Calu3 (cell line): ENCODE results near the gene LCK. TPM values are rescaled to one million over a fixed set of nuclear protein-coding genes. Genes with fewer than 3 reads are reported as not detected.

Experiments used
- BruUV-seq: library from RNA; stranded (reverse); fragments of 400-500 nt; replicated peaks from 2 replicates; lab custom pipeline; 2021; lab: Mats Ljungman, UMichigan
- CTCF ChIA-PET: fragments of 300-600 bp; sonication (Branson Sonifier 250); formaldehyde crosslinking; loops from one replicate; lab custom pipeline; 2022; ENCODE audit warnings: antibody characterized with exemption; lab: Charles Lee
- DNase-seq: peaks from one replicate; pipeline ENCODE4 v3.0.0; 2022
- H3K27ac Mint-ChIP-seq: one replicate; pipeline ENCODE4 v1.8.0; 2022; ENCODE audit warnings: mixed read lengths; ENCODE audit not compliant: unreplicated experiment
- H3K27me3 Mint-ChIP-seq: one replicate; pipeline ENCODE4 v1.8.0; 2022; ENCODE audit warnings: mixed read lengths; ENCODE audit not compliant: unreplicated experiment
- H3K36me3 Mint-ChIP-seq: one replicate; pipeline ENCODE4 v1.8.0; 2022; ENCODE audit warnings: mild to moderate bottlenecking, moderate library complexity, mixed read lengths; ENCODE audit not compliant: insufficient read depth, unreplicated experiment
- H3K4me1 Mint-ChIP-seq: one replicate; pipeline ENCODE4 v1.8.0; 2022; ENCODE audit warnings: mild to moderate bottlenecking, low read depth, mixed read lengths; ENCODE audit not compliant: unreplicated experiment
- H3K4me3 Mint-ChIP-seq: one replicate; pipeline ENCODE4 v1.8.0; 2022; ENCODE audit warnings: mild to moderate bottlenecking, low read depth, moderate library complexity, mixed read lengths; ENCODE audit not compliant: unreplicated experiment
- H3K9me3 Mint-ChIP-seq: one replicate; pipeline ENCODE4 v1.8.0; 2022; ENCODE audit warnings: low read depth, mixed read lengths; ENCODE audit not compliant: unreplicated experiment
- intact Hi-C: fragments of 100-400 bp; cut with micrococcal nuclease; formaldehyde crosslinking; loops from one replicate; pipeline ENCODE4 v1.10.0; 2022; ENCODE audit not compliant: unreplicated experiment
- total RNA-seq: library from RNA; stranded (reverse); gene quantifications from 2 replicates; pipeline ENCODE4 v1.2.3, GENCODE V29; 2022
- TF ChIP-seq, protein P1 (sequence below): fragments of 200-600 bp; IDR thresholded peaks from one replicate; pipeline ENCODE4 v1.8.0; 2022; ENCODE audit warnings: antibody characterized with exemption; ENCODE audit not compliant: unreplicated experiment

The LCK gene
- total RNA-seq, 1 experiment from 2014 or later: 0.66 TPM

- CTCF ChIA-PET: interaction anchor here (0.6 to 1.9 kb wide), 16 partner anchors 10 to 686 kb away, joined by 3 to 15 read pairs (median 6); partner anchors contain the start of genes LCK, MARCKSL1 and TXLNA
- no TSS peak for BruUV-seq
- Mint-ChIP-seq H3K36me3 (peaks cover 56% of the 10 kb centered on the region), H3K27ac (peak overlapping the region; percentile 80), H3K4me1 (peaks cover 22% of the 10 kb centered on the region), H3K4me3 (peak overlapping the region; percentile 54), H3K27me3 (no peaks in the 10 kb centered on the region), H3K9me3 (no peaks in the 10 kb centered on the region)
- TF ChIP-seq, protein P1, sequence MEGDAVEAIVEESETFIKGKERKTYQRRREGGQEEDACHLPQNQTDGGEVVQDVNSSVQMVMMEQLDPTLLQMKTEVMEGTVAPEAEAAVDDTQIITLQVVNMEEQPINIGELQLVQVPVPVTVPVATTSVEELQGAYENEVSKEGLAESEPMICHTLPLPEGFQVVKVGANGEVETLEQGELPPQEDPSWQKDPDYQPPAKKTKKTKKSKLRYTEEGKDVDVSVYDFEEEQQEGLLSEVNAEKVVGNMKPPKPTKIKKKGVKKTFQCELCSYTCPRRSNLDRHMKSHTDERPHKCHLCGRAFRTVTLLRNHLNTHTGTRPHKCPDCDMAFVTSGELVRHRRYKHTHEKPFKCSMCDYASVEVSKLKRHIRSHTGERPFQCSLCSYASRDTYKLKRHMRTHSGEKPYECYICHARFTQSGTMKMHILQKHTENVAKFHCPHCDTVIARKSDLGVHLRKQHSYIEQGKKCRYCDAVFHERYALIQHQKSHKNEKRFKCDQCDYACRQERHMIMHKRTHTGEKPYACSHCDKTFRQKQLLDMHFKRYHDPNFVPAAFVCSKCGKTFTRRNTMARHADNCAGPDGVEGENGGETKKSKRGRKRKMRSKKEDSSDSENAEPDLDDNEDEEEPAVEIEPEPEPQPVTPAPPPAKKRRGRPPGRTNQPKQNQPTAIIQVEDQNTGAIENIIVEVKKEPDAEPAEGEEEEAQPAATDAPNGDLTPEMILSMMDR: no peak
- DNase-seq: peak; percentile 81
- intact Hi-C loops: no loop called here
Observed at GRCh38 chr1:32321712-32322291, 70.7 kb downstream of the LCK start.

DNA sequence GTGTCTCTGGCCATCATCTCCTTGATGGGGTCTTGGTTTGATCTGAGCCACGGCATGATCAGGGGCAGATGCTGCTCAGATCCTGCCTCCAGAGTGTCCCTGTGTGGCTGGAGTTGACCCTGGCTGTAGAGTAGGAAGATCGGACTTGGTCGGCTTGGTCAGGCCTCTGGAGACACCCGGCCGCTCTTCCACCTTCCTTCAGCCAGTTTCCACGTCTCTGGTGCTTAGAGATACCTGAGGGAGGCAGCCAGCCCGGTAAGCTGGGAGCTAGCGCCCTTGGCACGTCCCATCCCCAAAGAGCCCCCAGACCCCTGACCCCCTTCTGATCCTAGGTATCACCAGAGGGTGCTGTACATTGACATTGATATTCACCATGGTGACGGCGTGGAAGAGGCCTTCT lies 76.1 kb downstream of the LCK start:
- Mint-ChIP-seq H3K36me3 (peaks cover 63% of the 10 kb centered on the region), H3K4me3 (no peak overlapping the region), H3K4me1 (peaks cover 22% of the 10 kb centered on the region), H3K9me3 (no peaks in the 10 kb centered on the region), H3K27ac (no peak overlapping the region), H3K27me3 (no peaks in the 10 kb centered on the region)
- intact Hi-C loops: no loop called here
- TF ChIP-seq, protein P1: no peak
- DNase-seq: no peak
- CTCF ChIA-PET: no interaction called here
- BruUV-seq: no TSS peak

- Mint-ChIP-seq H3K4me3 (no peak overlapping the region), H3K27me3 (no peaks in the 10 kb centered on the region), H3K36me3 (peaks cover 76% of the 10 kb centered on the region), H3K9me3 (no peaks in the 10 kb centered on the region), H3K4me1 (peaks cover 37% of the 10 kb centered on the region), H3K27ac (no peak overlapping the region)
- no peak for DNase-seq
- CTCF ChIA-PET: no interaction called here
- no TSS peak for BruUV-seq
- intact Hi-C loops: no loop called here
- TF ChIP-seq, protein P1: no peak
Observed at GRCh38 chr1:32329931-32330466, 78.9 kb downstream of the LCK start.

GRCh38 chr1:32330558-32331151 lies 79.6 kb downstream of the LCK start:
- intact Hi-C loops: no loop called here
- peaks cover 72% of the 10 kb centered on the region for H3K36me3 Mint-ChIP-seq
- no TSS peak for BruUV-seq

More at GRCh38 chr1:32330558-32331151, 79.6 kb downstream of the LCK start:
- Mint-ChIP-seq H3K4me3 (no peak overlapping the region), H3K27me3 (no peaks in the 10 kb centered on the region), H3K27ac (peak overlapping the region; percentile 74), H3K4me1 (peaks cover 37% of the 10 kb centered on the region), H3K9me3 (no peaks in the 10 kb centered on the region)
- CTCF ChIA-PET: no interaction called here
- TF ChIP-seq, protein P1: no peak
- no peak for DNase-seq
